Heart left ventricle (tissue), 16 donors: ENCODE data around the gene CC2D1A. TPM values are rescaled to one million over a fixed set of nuclear protein-coding genes. Genes with fewer than 3 reads are reported as not detected.

Source experiments
- ATAC-seq, 4 donors: fragments of 200-7000 bp; cut with Tn5 transposase; one replicate each; pipeline ENCODE4 v1.9.1; 2020 to 2022; ENCODE audit warnings: moderate library complexity in 4 of 4, mild to moderate bottlenecking in 3 of 4, moderate number of reproducible peaks in 1 of 4
- DNase-seq, 5 donors: peaks; one replicate each; pipeline ENCODE4 v3.0.0-alpha.2; 2020
- H3K27ac ChIP-seq, 12 donors: fragments of 200-600 bp; sonication (generic) in 4 of 12; one replicate each; pipeline versions ENCODE4 v1.5.0 to v1.8.0; 2016 to 2022; ENCODE audit warnings: mild to moderate bottlenecking in 2 of 12
- H3K27me3 ChIP-seq, 9 donors: fragments of 200-600 bp; sonication (generic) in 2 of 9; one replicate each; pipeline versions ENCODE4 v1.5.1 to v1.8.0; 2016 to 2022; ENCODE audit warnings: mild to moderate bottlenecking in 3 of 9
- H3K36me3 ChIP-seq, 9 donors: fragments of 200-600 bp; sonication (generic) in 2 of 9; one replicate each; pipeline versions ENCODE4 v1.5.0 to v1.8.0; 2018 to 2022; ENCODE audit warnings: mild to moderate bottlenecking in 2 of 9
- H3K4me1 ChIP-seq, 12 donors: fragments of 200-600 bp; sonication (generic) in 4 of 12; one replicate each; pipeline versions ENCODE4 v1.5.0 to v1.8.0; 2016 to 2022; ENCODE audit warnings: mild to moderate bottlenecking in 3 of 12
- H3K4me3 ChIP-seq, 12 donors: fragments of 200-600 bp; sonication (generic) in 4 of 12; one replicate each; pipeline versions ENCODE4 v1.5.0 to v1.8.0; 2017 to 2022; ENCODE audit warnings: mild to moderate bottlenecking in 9 of 12, moderate library complexity in 4 of 12
- H3K9me3 ChIP-seq, 12 donors: fragments of 200-600 bp; sonication (generic) in 4 of 12; one replicate each; pipeline versions ENCODE4 v1.5.0 to v1.8.0; 2016 to 2022; ENCODE audit warnings: mild to moderate bottlenecking in 1 of 12
- CTCF ChIP-seq, 12 donors: fragments of 200-600 bp; sonication (generic) in 4 of 12; IDR thresholded peaks; one replicate each; pipeline versions ENCODE4 v1.5.0 to v1.8.0; 2018 to 2022; ENCODE audit warnings: antibody characterized with exemption in 12 of 12, mild to moderate bottlenecking in 5 of 12
- POLR2A ChIP-seq, 2 donors: fragments of 450-650 bp; IDR thresholded peaks; one replicate each; pipeline ENCODE4 v1.6.1; 2017; ENCODE audit warnings: antibody characterized with exemption in 2 of 2, mild to moderate bottlenecking in 2 of 2, moderate library complexity in 2 of 2
- WGBS, 4 donors: extraction: QIAGEN DNeasy Blood & Tissue Kit in 2 of 4; methylation state at CpG; one replicate each; pipeline versions ENCODE4 v1.1.5 to v1.1.7; 2013 to 2018; 5-methylcytosine and 5-hydroxymethylcytosine counted together
- intact Hi-C, 10 donors: fragments of 100-400 bp; cut with DNase I; formaldehyde crosslinking; loops; one replicate each; pipeline versions ENCODE4 v1.11.1 to v1.14.2; 2022
- polyA plus RNA-seq, 2 donors: library from polyadenylated mRNA; stranded (reverse); fragments of 200-250 nt; gene quantifications; one replicate each; pipeline ENCODE4 v1.2.3, GENCODE V29; 2013
- total RNA-seq, 9 donors: library from RNA; depleted of rRNA in 2 of 9; stranded (reverse); fragments of >200 nt in 2 of 9; fragmentation: NEBNext Ultra II Directional in 3 of 9; extraction: Animal tissue kit (Norgen Biotek cat#: 25700) in 3 of 9; gene quantifications; one replicate each; pipeline versions ENCODE4 v1.1.0 to v1.2.4, GENCODE V29; 2016 to 2023
- donor health status: ischemic (EF 13 %, LVEDD 7.1; RV severe dilation, severe dysfunction).
- donor health status: healthy with polysubstance abuse.
- donor health status: DM: no; HTN: yes; CAD: no.
- donor health status: DM: no; HTN: no; CAD: no.
- donor health status: ischemic (EF 25% LVEDD 6.9; RV normal size, moderate dysfunction).
- donor health status: ischemic (EF 25% LVEDD 5.7; RV mildly dilated, moderate dysfunction).
- donor health status: healthy.
- donor health status: DM: yes; HTN: yes; CAD: no.
- donor health status: ischemic (EF 35%, LVEDD 5.7; RV mildly dilated, moderate dysfunction).
- donor health status: nonischemic (EF 11% LVEDD 7.7; RV severe dilation, severe dysfunction).
- donor health status: DM: yes; HTN: yes; CAD: no.
- donor health status: PGD.
- donor health status: ischemic (EF 29% LVEDD 5.4; RV normal size, mild dysfunction).
- donor health status: nonischemic (EF 23%, LVEDD 6.1; RV moderate dilation, normal function).

Gene CC2D1A
- total and polyA plus RNA-seq, 11 donors: 14.4 to 36.3 (median 19.5) TPM

DNA sequence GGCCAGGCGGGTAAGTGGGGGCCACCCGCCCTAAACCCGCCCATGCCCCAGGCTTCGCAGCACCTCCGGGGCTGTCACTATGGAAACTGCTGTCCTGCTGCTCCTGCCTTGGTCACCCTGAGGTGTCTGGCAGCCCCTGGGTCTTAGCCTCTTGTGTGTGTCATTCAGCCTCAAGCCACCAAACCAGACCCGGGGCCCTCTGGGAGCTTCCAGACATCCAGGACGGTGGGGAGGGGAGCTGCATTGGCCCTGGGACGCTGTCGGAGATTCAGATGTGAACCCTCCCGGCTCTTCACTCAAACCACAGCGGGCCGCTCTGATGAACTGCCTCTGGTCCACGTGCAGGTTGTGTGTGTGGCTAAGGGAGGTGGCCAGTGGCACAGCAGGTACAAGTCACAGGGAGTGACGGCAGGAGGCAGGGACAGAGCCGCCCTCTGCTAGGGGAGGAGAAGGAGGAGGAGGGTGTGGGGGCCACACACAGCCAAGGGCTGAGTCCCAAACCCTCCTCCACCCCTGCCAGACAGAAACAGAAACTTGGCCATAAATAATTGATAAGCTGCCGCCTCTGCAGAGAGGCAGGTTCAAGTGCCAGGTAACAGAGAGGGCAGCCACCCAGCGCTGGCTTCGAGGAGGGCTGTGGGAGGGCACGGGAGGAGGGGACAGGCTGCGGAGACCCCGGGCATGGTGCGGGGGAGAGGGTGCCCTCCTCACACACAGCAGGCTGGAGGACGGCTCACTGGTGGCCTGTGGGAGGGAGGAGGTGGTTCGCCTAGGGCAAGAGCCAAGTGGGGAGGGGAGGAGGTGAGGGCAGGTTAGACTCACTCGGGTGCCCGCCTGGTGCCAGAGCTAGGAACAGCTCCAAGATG lies 21.0 kb upstream of the CC2D1A start:
- DNase-seq (no peak), ATAC-seq (no peak)
- H3K36me3 ChIP-seq: no peaks in the 10 kb centered on the region
- H3K4me1 ChIP-seq: peaks cover 0 to 27% (median 18%) of the 10 kb centered on the region in 12 donors
- H3K9me3 ChIP-seq: no peaks in the 10 kb centered on the region
- no peak overlapping the region for H3K4me3 ChIP-seq
- intact Hi-C loops: loop anchor here in 8 of 10 donors (5.0 to 10.0 kb wide), 7 partner anchors 67 to 460 kb away; partner anchors contain the start of genes DCAF15 (in 2 of the 8) and ASF1B (in 1 of the 8)
- whole genome bisulfite sequencing, 4 donors: 61 to 76% (median 68%) methylated on average over 22 to 26 of the region's 26 CpGs
- H3K27me3 ChIP-seq: no peaks in the 10 kb centered on the region
- TF ChIP-seq POLR2A (IDR thresholded peaks at IDR 0.05) (no peak), CTCF (IDR thresholded peaks at IDR 0.05) (no peak)
- H3K27ac ChIP-seq: no peak overlapping the region

- H3K27ac ChIP-seq: no peak overlapping the region
- no peaks in the 10 kb centered on the region for H3K36me3 ChIP-seq
- no peaks in the 10 kb centered on the region for H3K9me3 ChIP-seq
- no peaks in the 10 kb centered on the region for H3K27me3 ChIP-seq
- ATAC-seq: no peak
- no peak for DNase-seq
- intact Hi-C loops: loop anchor here in 5 of 10 donors (10.0 kb wide), 3 partner anchors 159 to 459 kb away; no protein-coding TSS in a partner anchor
- peaks cover 0 to 20% (median 12%) of the 10 kb centered on the region in 12 donors for H3K4me1 ChIP-seq
- WGBS, 4 donors: 89 to 95% (median 93%) methylated on average over 14 to 20 of the region's 20 CpGs
- TF ChIP-seq CTCF (IDR thresholded peaks at IDR 0.05) (no peak), POLR2A (IDR thresholded peaks at IDR 0.05) (no peak)
- H3K4me3 ChIP-seq: no peak overlapping the region
These were observed 20.1 kb upstream of the CC2D1A start for GRCh38 chr19:13885826-13886365.

DNA sequence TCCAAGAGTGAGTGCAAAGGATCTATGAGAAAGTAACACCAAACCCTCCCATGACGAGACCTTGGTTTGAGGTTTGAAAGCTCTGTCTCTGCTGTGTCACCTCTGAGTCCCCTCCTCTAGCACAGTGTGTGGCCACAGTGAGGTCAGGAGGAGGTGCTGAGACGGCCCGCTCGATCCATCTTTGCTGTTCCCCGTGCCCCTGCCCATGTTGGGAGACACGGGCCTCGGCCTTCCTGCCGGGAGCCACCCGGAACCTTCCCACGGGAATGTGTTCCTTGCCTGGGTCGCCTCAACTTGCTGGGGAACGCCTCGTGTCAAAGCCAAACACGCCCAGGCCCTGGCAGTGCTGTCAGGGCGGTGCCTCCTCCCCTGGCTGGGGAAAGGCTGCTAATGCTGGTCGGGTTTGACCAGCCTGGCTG lies 19.0 kb upstream of the CC2D1A start:
- ATAC-seq (no peak), DNase-seq (no peak)
- Histone ChIP-seq H3K27me3 (no peaks in the 10 kb centered on the region), H3K36me3 (no peaks in the 10 kb centered on the region), H3K4me1 (peaks cover 0 to 9% (median 1%) of the 10 kb centered on the region in 12 donors), H3K27ac (no peak overlapping the region), H3K4me3 (no peak overlapping the region), H3K9me3 (no peaks in the 10 kb centered on the region)
- no peak for TF ChIP-seq CTCF (IDR thresholded peaks at IDR 0.05)
- no peak for TF ChIP-seq POLR2A (IDR thresholded peaks at IDR 0.05)
- intact Hi-C loops: loop anchor here in 5 of 10 donors (10.0 kb wide), 3 partner anchors 158 to 458 kb away; no protein-coding TSS in a partner anchor
- 71 to 78% (median 72%) methylated on average over 13 to 16 of the region's 16 CpGs for WGBS, 4 donors

GRCh38 chr19:13887517-13887916 lies 18.5 kb upstream of the CC2D1A start:
- TF ChIP-seq POLR2A (IDR thresholded peaks at IDR 0.05) (no peak), CTCF (IDR thresholded peaks at IDR 0.05) (no peak)

More at GRCh38 chr19:13887517-13887916, 18.5 kb upstream of the CC2D1A start:
- Histone ChIP-seq H3K4me1 (peaks cover 0 to 8% (median 0%) of the 10 kb centered on the region in 12 donors), H3K9me3 (no peaks in the 10 kb centered on the region), H3K4me3 (no peak overlapping the region), H3K27me3 (no peaks in the 10 kb centered on the region), H3K27ac (no peak overlapping the region), H3K36me3 (no peaks in the 10 kb centered on the region)
- no peak for DNase-seq
- intact Hi-C loops: loop anchor here in 5 of 10 donors (10.0 kb wide), 3 partner anchors 157 to 457 kb away; no protein-coding TSS in a partner anchor
- no peak for ATAC-seq
- 73 to 86% (median 80%) methylated on average over 5 of the region's 5 CpGs for WGBS, 4 donors
